HG03139 (cell line): ENCODE data around the gene GJC3.
"Not testable (repeated sequence)": the region's sequence is repeated elsewhere in the genome, so short reads cannot be mapped to it uniquely, and the experiment has no call there.

Experiments used
- ATAC-seq: cut with Tn5 transposase; IDR thresholded peaks from one replicate; pipeline ENCODE4 v1.9.1; 2021; ENCODE audit not compliant: unreplicated experiment

The GJC3 gene

DNA sequence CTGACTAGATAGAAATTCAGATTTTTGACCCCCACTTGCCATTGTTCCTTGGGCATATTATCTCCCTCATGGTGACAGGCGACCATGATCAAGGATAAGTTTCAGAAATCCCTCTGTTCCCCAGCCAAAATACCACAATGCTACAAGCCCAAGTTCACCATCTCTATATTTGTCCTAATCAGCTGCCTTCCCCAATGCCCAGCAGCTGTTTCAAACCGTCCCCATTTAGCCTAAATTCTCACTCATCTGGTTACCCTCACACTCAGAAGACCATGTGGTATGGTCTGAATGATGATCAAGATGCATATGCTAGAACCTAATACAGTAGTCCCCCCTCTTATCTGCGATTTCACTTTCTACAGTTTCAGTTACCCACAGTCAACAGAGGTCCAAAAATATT lies 956 bp upstream of the GJC3 start:
- ATAC-seq, result no peak

DNA sequence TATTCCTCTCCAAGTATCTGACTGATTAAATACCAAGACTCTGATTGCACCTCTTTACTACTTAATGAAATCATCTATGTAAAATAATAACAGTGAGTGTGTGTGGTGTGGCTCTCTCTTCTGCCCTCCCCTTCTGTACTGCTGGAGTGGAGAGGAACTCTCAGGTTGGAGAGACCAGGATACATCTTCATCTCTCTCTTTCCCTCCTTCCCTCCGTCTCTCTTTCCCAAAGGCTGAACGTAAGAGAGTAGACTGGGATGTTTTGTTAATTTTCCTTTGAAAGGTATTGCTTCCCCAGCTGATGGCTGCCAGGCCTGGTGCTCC lies 272 bp upstream of the GJC3 start:
- ATAC-seq, result no peak

DNA sequence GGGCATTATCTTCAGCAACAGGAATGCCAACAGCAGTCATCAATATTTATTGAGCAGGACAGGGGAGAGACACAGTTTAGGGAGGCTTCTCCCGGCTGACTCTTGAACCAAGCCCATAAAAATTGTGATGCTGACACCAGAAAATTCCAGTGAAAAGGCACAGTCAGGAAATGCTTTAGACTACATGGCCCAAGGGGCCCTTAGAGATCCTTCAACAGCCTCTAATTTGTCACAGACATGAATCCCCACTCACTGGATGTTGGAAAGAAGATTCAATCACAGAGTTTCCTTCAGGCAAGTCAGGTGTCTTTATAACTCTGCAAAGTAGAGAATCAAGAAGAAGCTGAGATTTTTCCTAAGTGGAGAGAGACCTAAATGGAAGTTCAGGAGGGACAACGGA lies 1.2 kb downstream of the GJC3 start:
- ATAC-seq, result no peak

DNA sequence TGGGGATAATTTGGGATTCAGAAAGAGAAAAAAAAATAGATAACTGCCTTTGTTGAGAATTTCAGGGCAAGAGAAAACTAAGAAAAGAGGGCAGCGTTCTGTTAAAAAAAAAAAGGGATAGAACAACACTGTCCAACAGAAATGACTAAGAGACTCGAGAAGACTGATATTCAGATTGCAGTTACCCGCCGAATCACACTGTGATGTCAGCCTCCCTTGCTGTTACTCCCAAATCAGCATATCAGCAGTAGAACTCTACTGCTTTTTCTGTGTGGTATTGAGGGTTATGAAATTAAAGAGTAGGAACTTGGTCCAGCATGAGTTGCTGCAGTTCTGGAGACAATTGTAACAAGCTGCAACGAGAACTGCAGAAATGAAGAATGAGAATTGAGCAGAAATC lies 1.9 kb downstream of the GJC3 start:
- no peak for ATAC-seq

DNA sequence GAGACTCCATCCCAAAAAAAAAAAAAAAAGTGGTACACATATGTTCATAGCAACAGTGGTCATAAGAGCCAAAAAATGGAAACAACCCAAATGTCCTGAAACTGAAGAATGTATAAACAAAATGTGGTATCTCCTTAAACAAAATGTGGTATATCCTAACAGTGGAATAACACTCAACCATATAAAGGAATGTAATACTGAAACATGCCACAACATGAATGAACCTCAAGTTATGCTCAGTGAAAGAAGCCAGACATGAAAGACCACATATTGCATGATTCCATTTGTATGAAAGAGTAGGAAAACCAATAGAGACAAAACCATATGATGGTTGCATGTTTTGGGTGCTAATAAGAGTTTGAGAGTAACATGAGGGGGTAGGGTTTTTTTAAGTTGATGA lies 3.1 kb downstream of the GJC3 start:
- ATAC-seq, result no peak

DNA sequence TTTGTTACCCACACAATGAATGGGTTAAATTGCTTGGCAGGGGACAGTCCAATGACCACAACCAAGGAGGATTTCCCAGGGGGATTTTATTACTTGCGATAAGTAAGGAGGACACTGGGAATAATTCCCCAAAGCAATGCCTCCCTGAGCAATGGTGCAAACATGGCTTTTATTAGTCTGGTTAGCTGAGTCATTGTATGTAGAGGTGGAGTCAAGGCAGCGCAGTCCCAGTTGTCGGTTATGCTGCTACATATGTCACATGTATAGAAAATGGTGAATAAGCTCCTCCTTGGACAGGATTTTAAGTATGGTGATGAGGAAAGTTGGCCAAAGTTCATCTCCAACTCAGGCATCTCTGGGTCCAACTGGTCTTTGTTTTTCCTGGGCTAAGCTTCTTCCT lies 6.2 kb downstream of the GJC3 start:
- ATAC-seq, result no peak

DNA sequence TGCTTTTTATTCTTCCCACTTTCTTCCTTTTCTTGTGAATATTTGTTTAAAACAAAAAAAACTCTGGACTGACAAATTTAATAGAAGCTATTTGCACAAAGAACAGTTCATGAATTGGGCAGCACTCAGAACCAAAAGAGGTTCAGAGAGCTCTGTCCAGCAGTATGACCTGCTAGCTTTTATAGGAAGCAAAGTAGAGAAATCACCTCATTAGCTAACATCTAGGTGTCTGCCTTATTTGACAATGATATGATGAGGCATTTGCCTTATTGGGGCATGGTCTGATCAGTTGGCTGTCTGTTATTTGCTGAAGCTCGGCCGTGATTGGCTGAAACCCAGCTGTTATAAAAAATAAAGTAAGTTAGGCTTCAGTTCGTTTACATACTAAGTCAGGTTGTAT lies 9.3 kb downstream of the GJC3 start:
- no peak for ATAC-seq

DNA sequence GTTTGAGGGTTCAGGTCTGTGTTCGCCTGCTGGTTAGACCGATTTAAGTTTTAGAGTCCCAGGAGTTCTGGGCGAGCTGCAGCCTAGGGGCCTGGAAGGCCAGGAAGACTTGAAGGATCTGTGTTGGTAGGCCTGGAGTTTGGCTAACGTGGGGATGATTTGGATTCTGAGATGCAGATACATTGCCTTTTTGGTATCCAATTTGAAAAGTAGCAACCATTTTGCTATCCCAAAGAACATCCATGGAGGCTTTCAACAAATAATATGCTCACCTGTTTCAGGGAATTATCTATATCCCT lies 9.7 kb downstream of the GJC3 start:
- no peak for ATAC-seq

DNA sequence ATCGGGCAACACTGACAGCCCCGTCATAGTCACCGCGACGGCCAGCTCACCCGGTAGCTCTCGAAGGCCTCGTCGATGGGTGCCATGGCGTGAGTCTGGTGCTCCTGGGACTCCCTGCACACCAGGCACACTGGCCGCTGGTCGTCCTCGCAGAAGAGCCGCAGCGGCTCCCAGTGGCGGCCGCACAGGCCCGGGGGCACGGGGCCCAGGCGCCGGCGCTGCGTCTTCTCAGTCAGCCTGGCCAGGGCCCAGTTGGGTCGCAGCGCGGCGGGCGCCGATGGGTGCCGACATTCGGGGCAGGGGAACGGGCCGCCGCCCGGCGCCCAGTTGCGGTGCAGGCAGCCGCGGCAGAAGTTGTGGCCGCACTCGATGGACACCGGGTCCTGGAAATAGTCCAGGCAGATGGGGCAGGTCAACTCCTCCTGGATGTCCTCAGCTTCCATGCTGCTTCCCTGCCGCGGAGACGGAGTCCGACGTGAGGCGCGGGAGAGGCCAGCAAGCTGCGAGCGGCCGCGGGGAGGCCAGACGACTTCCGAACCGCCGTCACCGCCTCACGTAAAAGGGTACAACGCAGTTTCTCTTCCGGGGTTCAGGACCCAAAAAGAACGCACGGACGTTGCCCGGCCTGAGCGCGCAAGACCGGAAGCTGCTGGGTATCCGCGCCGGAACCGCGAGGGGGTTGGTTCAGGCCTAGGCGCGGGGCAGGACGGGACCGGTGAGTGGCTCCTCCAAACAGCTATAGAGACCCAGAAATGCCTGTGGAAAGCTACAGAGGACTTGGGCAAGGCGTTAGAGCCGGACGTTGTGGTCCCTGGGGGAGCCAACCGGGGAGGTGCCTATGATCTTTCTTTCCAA lies 10.2 kb downstream of the GJC3 start, which contains the start of gene TRIM4:
TRIM4 (minus strand) TSS at position 572 of the 855 bp plus-strand sequence; CDS start at position 443, 129 bp downstream.
- ATAC-seq, result peak; percentile 85

DNA sequence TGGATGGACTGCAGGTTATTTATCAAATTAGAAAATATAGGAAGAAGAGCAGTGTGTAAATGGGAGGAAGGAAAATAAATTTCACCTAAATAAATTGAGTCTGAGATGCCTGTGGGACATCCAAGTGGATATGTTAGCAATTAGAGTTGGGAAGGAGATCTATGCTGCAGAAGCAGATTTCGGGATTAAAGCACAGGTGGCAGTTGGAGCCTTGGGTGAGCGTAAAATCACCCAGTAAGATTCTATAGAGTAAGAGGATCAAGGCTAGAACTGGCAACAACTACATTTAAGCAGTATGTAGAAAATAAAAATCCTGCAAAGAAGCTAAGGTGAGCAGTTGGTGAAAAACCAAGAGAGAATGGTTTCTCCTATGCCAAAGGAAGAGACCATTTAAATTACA lies 18.4 kb downstream of the GJC3 start:
- no peak for ATAC-seq

DNA sequence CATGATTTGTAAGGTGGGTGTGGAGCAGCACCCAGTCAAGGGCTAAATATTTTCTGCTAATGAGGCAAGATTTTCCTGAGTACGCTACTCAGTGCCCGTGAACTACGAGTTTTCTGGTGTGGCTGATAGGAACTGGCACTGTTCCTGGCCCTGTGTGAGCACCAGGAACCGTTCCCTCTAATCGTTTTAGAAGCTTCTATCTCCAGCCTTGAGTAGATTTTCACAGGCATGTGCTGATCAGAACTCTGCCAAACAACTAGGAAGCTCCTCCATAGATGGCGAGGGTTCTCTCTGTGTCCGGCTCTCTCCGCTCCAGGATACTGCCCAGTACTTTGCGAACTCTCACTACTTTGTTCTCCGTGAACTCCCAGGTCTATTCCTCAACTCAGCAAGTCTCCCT lies 27.8 kb downstream of the GJC3 start:
- no peak for ATAC-seq

DNA sequence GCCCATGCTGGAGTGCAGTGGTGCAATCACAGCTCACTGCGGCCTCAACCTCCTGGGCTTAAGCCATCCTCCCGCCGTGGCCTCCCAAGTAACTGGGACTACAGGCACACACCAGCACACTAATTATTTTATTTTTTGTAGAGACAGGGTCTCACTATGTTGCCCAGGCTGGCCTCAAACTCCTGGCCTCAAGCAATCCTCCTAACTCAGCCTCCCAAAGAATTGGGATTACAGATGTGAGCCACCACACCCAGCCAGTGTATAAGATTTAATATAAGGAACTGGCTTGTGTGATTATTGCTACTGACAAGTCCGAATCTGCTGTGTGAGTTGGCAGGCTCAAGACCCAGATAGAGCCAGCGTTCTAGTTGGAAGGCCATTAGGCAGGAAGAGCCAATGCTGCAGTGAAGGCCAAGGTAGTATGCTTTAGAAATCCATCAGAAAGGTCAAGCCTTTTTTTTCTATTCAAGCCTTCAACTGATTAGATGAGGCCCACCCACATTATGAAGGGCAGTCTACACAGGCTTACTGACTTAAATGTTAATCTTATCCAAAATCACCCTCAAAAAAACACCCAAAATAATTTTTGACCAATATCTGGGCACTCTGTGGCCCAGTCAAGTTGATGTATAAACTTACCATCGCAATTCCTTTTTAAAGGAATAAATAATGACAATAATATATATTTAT lies 29.4 kb downstream of the GJC3 start:
- ATAC-seq, result no peak

DNA sequence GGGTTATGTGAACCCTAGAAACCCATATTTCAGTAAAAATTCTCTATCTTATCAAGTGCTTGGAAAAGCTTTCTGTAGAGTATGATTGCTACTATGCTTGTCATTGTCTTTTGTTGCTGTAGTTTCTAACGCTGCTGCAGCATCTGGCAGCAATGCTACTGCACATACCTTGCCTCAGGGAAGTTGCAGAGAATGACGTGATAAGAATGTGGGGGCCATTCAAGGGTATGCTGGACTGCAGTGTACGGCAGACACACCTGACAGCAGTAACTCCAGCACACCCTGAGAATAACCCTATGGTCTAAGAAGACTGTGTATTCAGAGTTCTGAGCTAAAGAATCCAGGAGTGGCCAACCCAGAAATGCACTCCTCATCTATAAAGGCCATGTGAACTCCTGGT lies 30.6 kb downstream of the GJC3 start:
- no peak for ATAC-seq

DNA sequence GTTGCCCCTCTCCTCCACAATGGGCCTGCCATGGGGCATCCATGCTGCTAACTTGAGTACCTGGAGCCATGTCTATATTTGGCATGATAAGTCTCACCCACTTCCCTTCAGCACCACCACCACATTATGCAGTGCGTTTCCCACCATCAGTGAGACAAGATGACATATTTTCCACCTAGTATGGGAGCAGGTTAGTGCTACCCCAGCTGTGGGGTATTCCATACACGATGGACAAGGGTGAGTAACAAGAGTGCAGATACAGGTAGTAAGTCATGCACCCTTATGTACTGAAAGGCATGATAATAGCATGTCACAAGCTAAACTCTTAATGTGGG lies 31.4 kb downstream of the GJC3 start:
- no peak for ATAC-seq

DNA sequence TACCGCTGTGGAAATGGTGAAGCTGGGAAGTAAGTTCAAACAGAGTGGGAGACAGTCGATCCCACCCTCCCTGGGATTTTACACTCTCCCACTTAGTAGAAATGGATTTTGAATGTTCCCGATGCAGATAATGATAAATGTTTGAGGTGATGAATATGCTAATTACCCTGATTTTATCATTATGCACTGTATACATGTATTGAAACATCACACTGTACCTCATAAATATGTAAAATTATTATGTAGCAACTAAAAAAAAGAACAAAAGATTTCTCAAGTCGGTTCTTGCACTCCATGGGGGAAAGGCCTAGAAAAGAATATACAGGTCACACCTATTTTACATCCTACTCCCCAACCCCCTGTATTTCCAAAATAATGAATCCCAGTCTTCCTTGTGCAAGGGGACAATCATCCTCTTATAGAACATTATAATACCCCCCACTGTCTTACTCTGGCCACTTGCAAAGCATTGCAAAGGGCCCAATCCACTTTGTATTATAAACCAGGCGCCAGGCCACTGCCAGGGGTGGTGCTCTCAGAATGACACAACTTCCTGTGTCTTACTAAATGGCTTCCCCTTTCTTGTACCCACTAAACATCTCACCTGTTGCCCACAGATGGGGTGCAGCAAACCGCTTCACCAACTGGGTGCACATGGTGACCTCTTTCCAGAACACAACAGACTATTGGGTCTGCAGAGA lies 31.9 kb downstream of the GJC3 start:
- ATAC-seq, result no peak

DNA sequence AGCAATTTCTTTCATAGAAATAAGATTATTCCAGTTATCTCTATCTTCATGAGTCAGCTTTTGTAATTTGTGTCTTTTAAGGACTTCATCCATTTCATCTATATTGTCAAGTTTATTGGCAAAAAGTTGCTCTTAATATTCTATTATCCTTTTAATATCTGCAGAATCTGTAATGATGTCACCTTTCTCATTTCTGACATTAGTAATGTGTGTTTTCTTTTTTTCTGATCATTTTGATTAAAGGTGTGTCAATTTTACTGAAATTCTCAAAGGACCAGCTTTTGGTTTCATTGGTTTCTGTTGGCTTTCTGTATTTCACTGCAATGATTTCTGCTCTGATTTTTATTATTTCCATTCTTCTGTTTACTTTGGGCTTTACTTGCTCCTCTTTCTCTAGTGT lies 34.7 kb downstream of the GJC3 start:
- ATAC-seq, result no peak

DNA sequence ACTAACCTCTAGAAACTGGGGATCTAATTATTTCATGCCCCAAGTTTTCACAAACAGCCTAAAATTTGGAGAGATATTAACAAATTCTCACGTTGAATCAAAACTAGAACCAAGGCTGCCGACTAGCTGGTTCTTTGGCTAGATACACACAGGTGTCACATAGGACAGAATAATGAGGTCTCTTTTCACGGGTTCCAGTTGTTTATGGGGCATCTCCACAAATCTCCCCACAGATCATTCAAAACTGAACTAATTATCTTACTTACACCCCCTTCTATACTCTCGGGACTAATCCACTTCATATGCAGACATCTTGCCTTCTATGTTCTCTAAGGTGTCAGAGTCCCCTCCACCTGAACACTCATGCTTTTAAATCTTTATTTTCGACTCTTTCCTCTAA lies 36.1 kb downstream of the GJC3 start:
- no peak for ATAC-seq

DNA sequence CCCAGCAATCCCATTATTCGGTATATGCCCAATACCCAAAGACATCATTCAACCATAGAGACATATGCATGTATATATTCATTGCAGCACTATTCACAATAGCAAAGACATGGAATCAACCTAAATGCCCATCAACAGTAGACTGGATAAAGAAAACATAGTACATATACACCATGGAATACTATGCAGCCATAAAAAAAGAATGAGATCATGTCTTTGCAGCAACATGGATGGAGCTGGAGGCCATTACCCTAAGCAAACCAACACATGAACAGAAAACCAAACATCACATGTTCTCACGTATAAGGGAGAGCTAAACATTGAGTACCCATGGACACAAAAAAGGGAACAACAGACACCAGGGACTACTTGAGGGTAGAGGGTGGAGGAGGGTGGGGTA lies 39.1 kb downstream of the GJC3 start:
- not testable (repeated sequence) for ATAC-seq

DNA sequence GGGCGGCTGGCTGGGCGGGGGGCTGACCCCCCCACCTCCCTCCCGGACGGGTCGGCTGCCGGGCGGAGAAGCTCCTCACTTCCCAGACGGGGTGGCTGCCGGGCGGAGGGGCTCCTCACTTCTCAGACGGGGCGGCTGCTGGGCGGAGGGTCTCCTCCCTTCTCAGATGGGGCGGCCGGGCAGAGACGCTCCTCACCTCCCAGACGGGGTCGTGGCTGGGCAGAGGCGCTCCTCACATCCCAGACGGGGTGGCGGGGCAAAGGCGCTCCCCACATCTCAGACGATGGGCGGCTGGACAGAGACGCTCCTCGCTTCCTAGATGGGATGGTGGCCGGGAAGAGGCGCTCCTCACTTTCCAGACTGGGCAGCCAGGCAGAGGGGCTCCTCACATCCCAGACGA lies 41.1 kb downstream of the GJC3 start:
- ATAC-seq, result not testable (repeated sequence)

DNA sequence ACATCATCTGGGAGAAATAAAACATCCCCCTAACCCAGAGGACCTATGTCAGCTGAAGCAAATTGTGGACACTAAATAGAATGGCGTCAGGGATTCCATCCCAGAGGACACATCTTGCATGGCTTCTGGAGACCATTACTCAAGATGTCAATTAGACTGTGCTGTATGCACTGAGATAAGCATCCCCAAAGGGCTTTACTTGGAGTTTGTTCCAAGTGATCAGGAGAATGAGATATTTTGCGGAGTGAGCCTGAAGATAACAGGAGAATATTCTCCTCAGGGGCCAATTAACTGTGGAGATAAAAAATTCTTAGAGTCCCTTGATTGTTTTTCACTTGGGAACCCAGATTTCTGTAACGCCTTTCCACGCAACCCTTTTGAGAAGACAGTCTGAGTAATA lies 48.0 kb downstream of the GJC3 start:
- ATAC-seq, result no peak

DNA sequence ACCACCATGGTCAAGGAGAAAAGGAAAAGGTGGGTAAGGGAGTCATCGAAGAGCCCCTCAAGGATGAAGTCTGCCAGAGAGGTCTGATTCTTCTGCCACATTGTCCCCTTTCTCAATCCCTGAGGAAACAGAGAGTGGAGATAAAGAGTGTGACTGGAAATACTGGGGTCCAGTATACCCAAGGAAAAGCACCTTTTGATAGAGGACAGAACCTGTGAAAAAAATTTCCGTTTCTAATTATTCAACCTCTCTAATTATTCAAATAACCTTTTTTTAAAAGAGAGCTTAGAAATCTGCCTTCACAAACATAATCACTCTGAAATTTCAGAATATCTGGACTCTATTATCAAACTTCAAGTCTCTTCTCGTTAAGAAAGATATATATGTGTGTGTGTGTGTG lies 52.5 kb downstream of the GJC3 start, which contains the start of gene OR2AE1:
OR2AE1 (minus strand) TSS at position 101 of the 400 bp plus-strand sequence; CDS start at position 101, 0 bp downstream.
- ATAC-seq, result no peak

DNA sequence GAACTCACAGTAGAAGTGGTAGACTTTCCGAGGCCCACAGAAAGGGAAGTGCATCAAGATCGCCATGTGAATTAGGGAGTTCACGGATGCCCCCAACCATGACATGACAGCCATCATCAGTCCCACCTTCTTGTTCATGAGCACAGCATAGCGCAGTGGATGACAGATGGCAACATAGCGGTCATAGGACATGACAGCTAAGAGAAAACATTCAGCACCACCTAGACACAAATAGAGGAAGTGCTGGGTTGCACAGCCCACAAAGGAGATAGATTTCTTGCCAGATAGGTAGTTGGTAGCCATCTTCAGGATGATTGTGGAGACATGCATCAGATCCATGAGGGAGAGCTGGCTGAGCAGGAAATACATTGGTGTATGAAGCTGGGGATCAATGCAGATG lies 52.9 kb downstream of the GJC3 start:
- ATAC-seq, result no peak
